CD14-positive monocyte (primary cell): ENCODE data around the gene UPK1A. TPM values are rescaled to one million over a fixed set of nuclear protein-coding genes. Genes with fewer than 3 reads are reported as not detected.

ENCODE experiments used
- DNase-seq, 3 donors: peaks; one replicate each; pipeline ENCODE4 v3.0.0-alpha.2; 2011 to 2022
- H2AFZ ChIP-seq: 2 replicates; pipeline ENCODE4 v1.6.0; 2012; ENCODE audit warnings: mild to moderate bottlenecking, low read depth, low read length, inconsistent platforms; ENCODE audit not compliant: insufficient read depth, poor library complexity, severe bottlenecking
- H3K27ac ChIP-seq, 2 donors: 1 replicate in 1 of 2; 2 replicates in 1 of 2; pipeline ENCODE4 v1.5.1; 2012 to 2013; ENCODE audit warnings: low read length in 2 of 2, control low read depth in 1 of 2, inconsistent platforms in 1 of 2, low read depth in 1 of 2, mild to moderate bottlenecking in 1 of 2
- H3K27me3 ChIP-seq, 2 donors: one replicate each; pipeline versions ENCODE4 v1.6.0 to v1.6.1; 2011 to 2013; ENCODE audit warnings: low read length in 2 of 2; ENCODE audit not compliant: control insufficient read depth in 2 of 2, insufficient read depth in 2 of 2
- H3K36me3 ChIP-seq, 2 donors: replicated peaks in 1 of 2; 1 replicate in 1 of 2; 2 replicates in 1 of 2; pipeline versions ENCODE4 v1.5.1 to v1.6.1; 2012 to 2013; ENCODE audit warnings: low read length in 2 of 2, control low read depth in 1 of 2, inconsistent platforms in 1 of 2, mild to moderate bottlenecking in 1 of 2; ENCODE audit not compliant: insufficient read depth in 2 of 2, control insufficient read depth in 1 of 2
- H3K4me1 ChIP-seq, 2 donors: 1 replicate in 1 of 2; 2 replicates in 1 of 2; pipeline versions ENCODE4 v1.5.1 to v1.6.1; 2012 to 2013; ENCODE audit warnings: low read length in 2 of 2, control low read depth in 1 of 2, inconsistent platforms in 1 of 2, mild to moderate bottlenecking in 1 of 2, moderate library complexity in 1 of 2; ENCODE audit not compliant: insufficient read depth in 2 of 2, control insufficient read depth in 1 of 2
- H3K4me2 ChIP-seq: replicated peaks from 2 replicates; pipeline ENCODE3; 2012; ENCODE audit warnings: low read length, moderate library complexity, mild to moderate bottlenecking; ENCODE audit not compliant: poor library complexity, severe bottlenecking; ENCODE audit errors: extremely low read depth
- H3K4me3 ChIP-seq, 3 experiments: fragments of 200-600 bp in 1 of 3; sonication (generic) in 1 of 3; replicated peaks in 1 of 3; 1 replicate in 2 of 3; 2 replicates in 1 of 3; pipeline ENCODE4 v1.5.1; 2011 to 2013; ENCODE audit warnings: low read length in 3 of 3, mild to moderate bottlenecking in 3 of 3, control low read depth in 2 of 3, low read depth in 2 of 3, inconsistent platforms in 1 of 3, moderate library complexity in 1 of 3
- H3K79me2 ChIP-seq: 2 replicates; pipeline ENCODE4 v1.6.0; 2012; ENCODE audit warnings: mild to moderate bottlenecking, control low read depth, inconsistent platforms, low read length, moderate library complexity; ENCODE audit not compliant: insufficient read depth
- H3K9ac ChIP-seq: 2 replicates; pipeline ENCODE4 v1.6.0; 2017; ENCODE audit warnings: low read length, mild to moderate bottlenecking; ENCODE audit not compliant: insufficient read depth, poor library complexity, severe bottlenecking
- H3K9me3 ChIP-seq, 2 donors: replicated peaks in 1 of 2; 1 replicate in 1 of 2; 2 replicates in 1 of 2; pipeline versions ENCODE4 v1.5.1 to v1.6.1; 2012 to 2013; ENCODE audit warnings: low read length in 2 of 2, control low read depth in 1 of 2; ENCODE audit not compliant: control insufficient read depth in 1 of 2, insufficient read depth in 1 of 2
- H4K20me1 ChIP-seq: 2 replicates; pipeline ENCODE4 v1.6.0; 2012; ENCODE audit warnings: mild to moderate bottlenecking, low read length, control low read depth, moderate library complexity; ENCODE audit not compliant: insufficient read depth
- H3K27ac Mint-ChIP-seq, 7 donors: one replicate each; pipeline ENCODE4 v1.8.0; 2020; ENCODE audit warnings: mild to moderate bottlenecking in 7 of 7, mixed read lengths in 7 of 7, moderate library complexity in 6 of 7, inconsistent platforms in 2 of 7
- H3K27me3 Mint-ChIP-seq, 3 donors: one replicate each; pipeline ENCODE4 v1.8.0; 2021 to 2022; ENCODE audit warnings: low read depth in 3 of 3, mild to moderate bottlenecking in 3 of 3, mixed read lengths in 3 of 3, moderate library complexity in 3 of 3, inconsistent platforms in 1 of 3
- H3K36me3 Mint-ChIP-seq, 2 donors: one replicate each; pipeline ENCODE4 v1.8.0; 2020; ENCODE audit warnings: mixed read lengths in 2 of 2, inconsistent platforms in 1 of 2, mild to moderate bottlenecking in 1 of 2
- H3K4me1 Mint-ChIP-seq: one replicate; pipeline ENCODE4 v1.8.0; 2020; ENCODE audit warnings: mild to moderate bottlenecking, mixed read lengths
- H3K4me3 Mint-ChIP-seq, 2 donors: one replicate each; pipeline ENCODE4 v1.8.0; 2020; ENCODE audit warnings: mild to moderate bottlenecking in 2 of 2, mixed read lengths in 2 of 2, moderate library complexity in 1 of 2
- H3K9me3 Mint-ChIP-seq, 7 donors: one replicate each; pipeline ENCODE4 v1.8.0; 2020 to 2022; ENCODE audit warnings: mixed read lengths in 7 of 7, mild to moderate bottlenecking in 6 of 7, moderate library complexity in 6 of 7, inconsistent platforms in 2 of 7
- CTCF ChIP-seq: fragments of 200-600 bp; IDR thresholded peaks from one replicate; pipeline ENCODE4 v1.8.0; 2022; ENCODE audit warnings: antibody characterized with exemption, mild to moderate bottlenecking
- WGBS: methylation state at CpG from one replicate; pipeline ENCODE4 v1.1.5; 2013; ENCODE audit warnings: missing lambda C conversion rate; ENCODE audit not compliant: insufficient coverage; 5-methylcytosine and 5-hydroxymethylcytosine counted together
- intact Hi-C, 2 donors: fragments of 100-400 bp; cut with micrococcal nuclease; formaldehyde crosslinking; loops; one replicate each; pipeline versions ENCODE4 v1.15.0 to v1.15.1; 2023
- polyA minus RNA-seq: library from RNA; depleted of rRNA, polyadenylated mRNA; stranded (reverse); fragments of >200 nt; gene quantifications from 2 replicates; pipeline ENCODE4 v1.2.3, GENCODE V29; 2012
- polyA plus RNA-seq, 3 donors: library from polyadenylated mRNA; depleted of rRNA in 1 of 3; unstranded in 2 of 3; stranded (reverse) in 1 of 3; fragments of 300-500 nt in 2 of 3; fragments of >200 nt in 1 of 3; fragmentation: Illumina TruSeq in 2 of 3; gene quantifications; 1 replicate in 2 of 3; 2 replicates in 1 of 3; pipeline ENCODE4 v1.2.3, GENCODE V29; 2012 to 2021
- total RNA-seq, 12 experiments: library from RNA in 1 of 12; stranded (reverse) in 1 of 12; fragments of 120-200 nt in 1 of 12; gene quantifications; one replicate each; pipeline ENCODE4 v1.2.4 and lab custom pipeline; 2013 to 2026; ENCODE audit warnings: mixed read lengths in 6 of 12, inconsistent platforms in 1 of 12

The UPK1A gene
- not detected for total RNA-seq (2013)
- polyA plus RNA-seq (not detected), polyA minus RNA-seq (not detected in 2 replicates), total RNA-seq (lab: John Stamatoyannopoulos, UW) (0 to 0.15 (median 0) reads per million in 11 experiments)

- Histone ChIP-seq H3K27me3 (no peaks in the 10 kb centered on the region), H2AFZ (no peak within 1 kb of the TSS), H3K4me1 (no peaks in the 10 kb centered on the region), H4K20me1 (peaks cover 2% of the 10 kb centered on the region), H3K36me3 (peaks cover 21% of the 10 kb centered on the region in 2 donors), H3K4me2 (no peak within 1 kb of the TSS), H3K9me3 (no peaks in the 10 kb centered on the region), H3K27ac (no peak within 1 kb of the TSS), H3K79me2 (no peaks in the 10 kb centered on the region), H3K9ac (no peak within 1 kb of the TSS), H3K4me3 (no peak within 1 kb of the TSS)
- intact Hi-C loops, result no loop called here
- TF ChIP-seq CTCF, result no peak
- Mint-ChIP-seq H3K27ac (peak within 1 kb of the TSS in 1 of 7 donors; percentile 31), H3K4me1 (no peaks in the 10 kb centered on the region), H3K27me3 (peaks cover 17 to 20% (median 19%) of the 10 kb centered on the region in 3 donors), H3K36me3 (peaks cover 0 to 11% of the 10 kb centered on the region in 2 donors), H3K4me3 (no peak within 1 kb of the TSS), H3K9me3 (peaks cover 0 to 4% (median 0%) of the 10 kb centered on the region in 7 donors)
- no peak for DNase-seq
- 86% methylated on average over 11 of the region's 16 CpGs for WGBS
Measured at GRCh38 chr19:35666251-35666913, at the start of gene UPK1A. UPK1A (plus strand) TSS chr19:35666517; CDS start chr19:35666813, 296 bp downstream.

GRCh38 chr19:35618857-35619256, 47.5 kb upstream of the UPK1A start:
- H3K79me2 ChIP-seq, result no peaks in the 10 kb centered on the region
- no peak overlapping the region for H3K27ac ChIP-seq
- no peak overlapping the region for H3K9ac ChIP-seq
- intact Hi-C loops, result no loop called here
- no peaks in the 10 kb centered on the region for H3K27me3 ChIP-seq
- peaks cover 8 to 20% of the 10 kb centered on the region in 2 donors for H3K36me3 ChIP-seq
- no peak overlapping the region for H2AFZ ChIP-seq
- no peak overlapping the region for H3K4me3 ChIP-seq
- H3K9me3 Mint-ChIP-seq, result peaks cover 0 to 1% (median 0%) of the 10 kb centered on the region in 7 donors
- peak overlapping the region in 2 of 7 donors; percentile 22 to 37 for H3K27ac Mint-ChIP-seq
- peaks cover 0 to 3% (median 1%) of the 10 kb centered on the region in 3 donors for H3K27me3 Mint-ChIP-seq
- 95% methylated on average over 7 of the region's 7 CpGs for WGBS
- H3K4me2 ChIP-seq, result no peak overlapping the region
- no peak for DNase-seq
- H3K4me3 Mint-ChIP-seq, result no peak overlapping the region
- H3K9me3 ChIP-seq, result no peaks in the 10 kb centered on the region
- H3K36me3 Mint-ChIP-seq, result peaks cover 18 to 34% of the 10 kb centered on the region in 2 donors
- no peaks in the 10 kb centered on the region for H3K4me1 Mint-ChIP-seq
- no peak for TF ChIP-seq CTCF
- H3K4me1 ChIP-seq, result no peaks in the 10 kb centered on the region
- H4K20me1 ChIP-seq, result no peaks in the 10 kb centered on the region
